ENCODE data around the gene MACROD2.

Gene MACROD2

DNA sequence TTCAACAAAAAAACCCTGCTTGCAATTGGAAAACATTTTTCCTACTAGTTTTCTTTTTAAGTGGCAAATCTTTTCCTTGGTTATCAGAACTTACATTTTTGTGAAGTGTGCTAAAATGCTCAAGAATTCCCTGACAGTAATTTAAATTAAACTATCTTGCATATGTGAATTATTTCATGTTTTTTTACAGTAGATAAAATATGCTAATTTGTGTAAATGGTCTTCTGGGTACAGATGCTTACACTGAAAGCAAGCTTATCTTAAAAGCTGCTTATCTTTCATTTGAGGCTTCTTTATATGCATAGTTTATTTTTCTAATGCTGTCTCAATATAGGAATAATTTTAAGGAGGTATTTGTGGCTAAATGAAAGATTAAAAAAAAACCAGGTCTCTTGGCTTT, 745.1 kb downstream of the MACROD2 start:
- no peak for DNase-seq (ENCODE audit: low spot score)
- TF ChIP-seq, protein P1, sequence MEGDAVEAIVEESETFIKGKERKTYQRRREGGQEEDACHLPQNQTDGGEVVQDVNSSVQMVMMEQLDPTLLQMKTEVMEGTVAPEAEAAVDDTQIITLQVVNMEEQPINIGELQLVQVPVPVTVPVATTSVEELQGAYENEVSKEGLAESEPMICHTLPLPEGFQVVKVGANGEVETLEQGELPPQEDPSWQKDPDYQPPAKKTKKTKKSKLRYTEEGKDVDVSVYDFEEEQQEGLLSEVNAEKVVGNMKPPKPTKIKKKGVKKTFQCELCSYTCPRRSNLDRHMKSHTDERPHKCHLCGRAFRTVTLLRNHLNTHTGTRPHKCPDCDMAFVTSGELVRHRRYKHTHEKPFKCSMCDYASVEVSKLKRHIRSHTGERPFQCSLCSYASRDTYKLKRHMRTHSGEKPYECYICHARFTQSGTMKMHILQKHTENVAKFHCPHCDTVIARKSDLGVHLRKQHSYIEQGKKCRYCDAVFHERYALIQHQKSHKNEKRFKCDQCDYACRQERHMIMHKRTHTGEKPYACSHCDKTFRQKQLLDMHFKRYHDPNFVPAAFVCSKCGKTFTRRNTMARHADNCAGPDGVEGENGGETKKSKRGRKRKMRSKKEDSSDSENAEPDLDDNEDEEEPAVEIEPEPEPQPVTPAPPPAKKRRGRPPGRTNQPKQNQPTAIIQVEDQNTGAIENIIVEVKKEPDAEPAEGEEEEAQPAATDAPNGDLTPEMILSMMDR (IDR thresholded peaks at IDR 0.05; ENCODE audit: extremely low read depth, missing control alignments) = no peak

DNA sequence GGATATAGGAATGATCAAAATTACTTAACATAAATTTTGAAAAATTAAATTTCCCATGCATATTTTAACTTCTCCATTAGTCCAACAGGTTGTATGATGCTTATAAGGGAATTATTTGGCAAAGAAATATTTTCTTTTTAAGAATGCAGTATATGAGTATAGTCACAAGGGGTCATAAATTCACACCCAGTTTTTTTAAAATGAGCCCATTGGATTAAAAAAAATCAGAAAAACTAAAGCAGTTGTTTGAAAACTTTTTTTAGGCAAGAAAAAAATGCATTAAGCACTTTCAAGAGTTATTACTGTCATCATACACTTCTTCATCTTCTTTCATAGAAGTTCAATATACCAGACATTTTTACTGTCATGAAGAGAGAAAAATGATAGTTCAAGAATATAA, 746.3 kb downstream of the MACROD2 start:
- TF ChIP-seq, protein P1 (IDR thresholded peaks at IDR 0.05; ENCODE audit: extremely low read depth, missing control alignments) = no peak
- no peak for DNase-seq (ENCODE audit: low spot score)

DNA sequence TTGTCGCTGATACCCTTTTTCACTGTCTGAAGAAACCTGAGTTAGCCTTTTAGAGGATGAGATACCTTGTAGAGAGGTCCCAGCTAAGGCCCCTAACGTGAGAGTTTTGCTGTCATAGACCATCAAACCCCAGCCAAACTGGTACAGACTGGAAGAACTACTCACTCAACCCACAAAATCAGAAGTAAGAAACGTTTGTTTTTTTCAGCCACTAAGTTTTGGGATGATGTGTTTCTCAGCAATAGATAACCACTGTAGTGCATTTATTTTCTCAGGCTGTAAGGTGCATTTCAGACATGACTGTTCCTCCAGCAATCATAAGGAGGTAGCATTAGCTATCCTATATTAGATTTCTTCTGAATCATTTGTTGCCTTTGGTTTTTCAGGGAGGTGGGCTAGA, 749.4 kb downstream of the MACROD2 start:
- TF ChIP-seq, protein P1 (IDR thresholded peaks at IDR 0.05; ENCODE audit: extremely low read depth, missing control alignments) = no peak
- peak; percentile 11 for DNase-seq (ENCODE audit: low spot score)

DNA sequence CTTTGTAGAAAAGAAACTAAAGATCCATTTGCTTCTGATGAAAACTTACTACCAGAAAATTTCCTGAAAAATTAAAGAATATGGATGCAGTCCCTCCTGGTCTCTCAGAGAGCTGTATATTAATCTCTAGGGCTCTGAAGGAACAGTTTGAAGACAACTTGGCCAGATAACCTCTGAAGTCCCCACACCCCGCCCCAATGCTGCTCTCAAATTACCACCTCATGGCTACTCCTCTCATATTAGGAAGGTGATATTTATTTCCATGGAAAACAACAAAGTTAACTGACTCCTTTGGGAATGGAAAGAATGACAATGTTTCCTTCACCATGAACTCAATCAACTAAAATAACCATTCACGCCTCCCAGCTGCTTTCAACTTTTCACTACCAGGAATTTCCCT, 750.5 kb downstream of the MACROD2 start:
- no peak for DNase-seq (ENCODE audit: low spot score)
- TF ChIP-seq, protein P1 (IDR thresholded peaks at IDR 0.05; ENCODE audit: extremely low read depth, missing control alignments) = no peak

DNA sequence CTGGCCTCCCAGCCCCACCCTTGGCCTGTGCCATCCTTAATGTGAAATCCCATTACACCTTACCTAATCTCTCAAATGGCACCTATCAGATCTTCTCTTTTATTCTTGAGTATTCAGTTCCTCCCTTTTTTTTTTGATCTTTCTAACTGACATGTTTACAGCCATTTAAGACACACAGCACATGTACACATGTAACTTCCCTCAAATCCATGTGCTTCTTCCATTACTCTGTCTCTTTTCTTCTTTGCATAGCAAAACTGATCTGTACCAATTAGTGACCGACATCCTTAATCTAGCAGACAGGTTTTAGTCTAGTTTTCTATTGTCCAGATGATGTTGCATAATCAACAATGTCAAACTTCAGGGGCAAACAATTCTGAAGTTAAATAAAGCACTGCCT, 755.9 kb downstream of the MACROD2 start:
- TF ChIP-seq, protein P1 (IDR thresholded peaks at IDR 0.05; ENCODE audit: extremely low read depth, missing control alignments) = no peak
- no peak for DNase-seq (ENCODE audit: low spot score)

DNA sequence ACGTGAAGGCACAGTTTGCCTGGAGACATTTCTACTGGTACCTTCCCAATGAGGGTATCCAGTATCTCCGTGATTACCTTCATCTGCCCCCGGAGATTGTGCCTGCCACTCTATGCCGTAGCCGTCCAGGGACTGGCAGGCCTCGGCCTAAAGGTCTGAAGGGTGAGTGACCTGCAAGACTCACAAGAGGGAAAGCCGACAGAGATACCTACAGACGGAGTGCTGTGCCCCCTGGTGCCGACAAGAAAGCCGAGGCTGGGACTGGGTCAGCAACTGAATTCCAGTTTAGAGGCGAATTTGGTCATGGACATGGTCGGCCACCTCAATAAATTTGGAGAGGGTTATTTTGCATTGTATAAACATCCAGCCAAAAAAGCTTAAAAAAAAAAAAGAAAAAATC, 762.4 kb downstream of the MACROD2 start:
- DNase-seq (ENCODE audit: low spot score) = no peak

DNA sequence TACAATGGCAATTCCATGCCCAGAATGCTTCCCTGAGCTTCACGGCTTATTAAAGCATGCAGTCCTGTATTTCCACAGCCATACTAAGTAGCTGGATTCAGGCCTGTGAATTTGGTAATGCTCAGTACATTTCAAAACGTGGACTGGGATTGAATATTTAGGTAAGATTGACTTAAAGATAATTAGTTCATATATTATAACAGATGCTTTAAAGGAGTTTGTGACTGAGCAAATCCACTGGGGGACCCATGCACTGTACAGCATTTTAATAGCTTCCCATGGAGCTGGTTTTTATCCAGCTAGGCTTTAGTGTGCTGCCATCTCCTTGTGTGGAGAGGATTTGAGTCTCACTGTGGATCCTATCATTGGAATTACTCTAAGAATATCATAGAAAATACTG, 763.0 kb downstream of the MACROD2 start:
- TF ChIP-seq, protein P1 (IDR thresholded peaks at IDR 0.05; ENCODE audit: extremely low read depth, missing control alignments) = no peak
- DNase-seq (ENCODE audit: low spot score) = no peak

More for the DNA sequence above, 762.4 kb downstream of the MACROD2 start:
- TF ChIP-seq, protein P1 (IDR thresholded peaks at IDR 0.05; ENCODE audit: extremely low read depth, missing control alignments) = no peak
